Measurements from ENCODE around the gene LRP5.
"Not testable (repeated sequence)": the region's sequence is repeated elsewhere in the genome, so short reads cannot be mapped to it uniquely, and the experiment has no call there.

LRP5 gene

GRCh38 chr11:68469642-68470041 lies 157.3 kb downstream of the LRP5 start:
- DNase-seq (ENCODE audit: low read depth): no peak

- DNase-seq (ENCODE audit: low read depth): no peak
Observed at GRCh38 chr11:68470304-68470811, 158.0 kb downstream of the LRP5 start.

GRCh38 chr11:68471360-68472340 lies 159.3 kb downstream of the LRP5 start:
- DNase-seq (ENCODE audit: low read depth): peak; percentile 48

DNA sequence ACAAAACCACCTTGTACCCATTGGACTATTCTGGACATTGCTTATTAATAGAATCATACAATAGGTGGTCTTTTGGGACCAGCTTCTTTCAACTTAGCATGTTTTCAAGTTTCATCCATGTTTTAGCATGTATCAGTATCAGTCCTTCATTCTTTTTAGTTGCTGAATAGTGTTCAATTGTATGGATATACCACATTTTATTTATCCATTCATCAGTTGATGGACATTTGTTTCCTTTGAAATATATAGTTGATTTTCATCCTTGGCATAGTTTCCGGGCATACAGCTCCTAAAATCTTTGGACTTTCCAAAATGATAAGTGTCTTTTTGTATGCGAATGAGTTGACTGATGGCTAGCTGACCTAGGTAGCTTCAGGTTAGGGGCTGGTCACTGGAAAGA lies 160.4 kb downstream of the LRP5 start:
- DNase-seq (ENCODE audit: low read depth): no peak

GRCh38 chr11:68473693-68474092 lies 161.3 kb downstream of the LRP5 start:
- DNase-seq (ENCODE audit: low read depth): no peak

- not testable (repeated sequence) for DNase-seq (ENCODE audit: low read depth)
Observed at GRCh38 chr11:68475626-68476025, 163.2 kb downstream of the LRP5 start.

DNA sequence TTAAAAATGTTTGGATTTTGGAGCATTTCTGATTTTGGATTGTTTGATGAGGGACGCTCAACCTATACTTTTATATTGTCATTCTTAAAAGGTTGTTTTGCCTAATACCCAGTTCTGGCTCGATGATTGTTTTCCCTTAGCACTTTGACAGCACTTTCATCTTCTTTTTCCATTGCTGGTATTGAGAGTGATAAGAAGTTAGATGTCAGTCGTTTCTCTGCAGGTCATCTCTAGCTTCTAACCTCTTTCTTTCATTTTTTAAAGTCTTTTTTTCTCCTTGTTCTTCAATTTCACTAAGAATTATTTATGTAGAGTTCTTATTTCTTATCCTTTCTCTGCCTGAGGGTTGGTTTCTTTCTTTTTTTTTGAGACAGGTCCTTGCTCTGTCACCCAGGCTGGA lies 167.0 kb downstream of the LRP5 start:
- DNase-seq (ENCODE audit: low read depth): no peak

DNA sequence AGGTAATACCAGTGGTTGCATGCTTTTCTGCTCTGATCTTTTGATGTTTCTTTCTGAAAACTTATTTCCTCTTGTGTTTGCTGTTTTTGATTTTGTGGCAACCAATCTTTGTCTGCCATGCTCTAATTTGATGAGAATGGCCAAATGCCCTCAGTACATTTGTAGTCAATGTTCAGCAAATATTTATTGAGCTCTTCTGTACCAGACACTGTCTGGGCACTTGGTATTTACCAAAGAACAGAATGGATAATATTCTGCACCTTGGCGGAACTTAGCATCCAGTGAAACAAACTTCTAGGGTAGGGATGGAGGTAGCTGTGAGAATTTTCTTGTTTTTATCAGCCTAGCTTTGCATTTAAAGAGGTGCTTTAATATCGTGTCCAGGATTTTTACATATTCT lies 167.8 kb downstream of the LRP5 start:
- DNase-seq (ENCODE audit: low read depth): no peak

GRCh38 chr11:68480852-68481510 lies 168.6 kb downstream of the LRP5 start:
- DNase-seq (ENCODE audit: low read depth): no peak

DNA sequence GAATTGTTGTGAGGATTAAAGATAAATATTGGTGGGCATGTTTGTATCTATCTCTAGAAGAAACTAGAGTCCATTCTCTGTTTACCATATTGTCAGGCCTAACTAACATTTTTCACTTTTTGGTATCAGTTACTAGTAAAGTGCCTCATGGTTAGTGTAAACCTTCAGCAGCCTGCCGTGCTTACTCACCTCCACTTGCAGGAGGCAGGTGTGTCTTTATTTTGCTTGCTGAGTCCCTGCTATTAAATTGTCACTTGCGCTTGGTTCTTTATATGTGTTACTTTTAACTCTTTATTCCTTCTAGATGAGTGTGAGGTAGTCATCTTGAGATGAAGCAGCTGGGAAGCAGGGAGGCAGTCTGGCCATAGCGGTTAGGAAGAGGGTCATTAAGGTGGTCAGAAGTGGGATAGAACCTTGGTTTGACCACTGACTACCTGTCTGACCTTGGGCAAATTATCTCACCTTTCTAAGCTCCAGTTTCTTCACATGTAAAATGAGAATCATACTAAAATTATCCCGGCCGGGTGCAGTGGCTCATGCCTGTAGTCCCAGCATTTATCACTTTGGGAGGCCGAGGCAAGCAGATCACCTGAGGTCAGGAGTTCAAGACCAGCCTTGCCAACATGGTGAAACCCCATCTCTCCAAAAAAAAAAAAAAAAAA lies 169.3 kb downstream of the LRP5 start:
- DNase-seq (ENCODE audit: low read depth): no peak

DNA sequence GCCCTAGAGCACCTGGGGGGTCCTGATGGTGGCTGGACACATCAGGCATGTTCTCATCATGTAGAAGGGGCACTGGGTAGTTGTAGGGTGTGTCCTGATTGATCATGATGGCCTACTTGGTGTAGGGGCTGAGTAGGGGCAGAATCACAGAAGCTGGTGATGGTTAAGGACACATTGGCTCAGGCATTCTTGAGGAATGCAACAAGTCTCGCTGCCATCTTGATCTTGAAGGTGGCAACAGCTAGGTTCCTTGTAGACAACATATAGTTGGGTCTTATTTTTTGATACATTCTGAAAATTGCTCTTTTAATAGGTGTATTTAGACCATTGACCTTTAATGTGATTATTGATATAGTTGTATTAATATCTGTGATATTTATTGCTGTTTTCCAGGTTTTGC lies 176.2 kb downstream of the LRP5 start:
- DNase-seq (ENCODE audit: low read depth): no peak

DNA sequence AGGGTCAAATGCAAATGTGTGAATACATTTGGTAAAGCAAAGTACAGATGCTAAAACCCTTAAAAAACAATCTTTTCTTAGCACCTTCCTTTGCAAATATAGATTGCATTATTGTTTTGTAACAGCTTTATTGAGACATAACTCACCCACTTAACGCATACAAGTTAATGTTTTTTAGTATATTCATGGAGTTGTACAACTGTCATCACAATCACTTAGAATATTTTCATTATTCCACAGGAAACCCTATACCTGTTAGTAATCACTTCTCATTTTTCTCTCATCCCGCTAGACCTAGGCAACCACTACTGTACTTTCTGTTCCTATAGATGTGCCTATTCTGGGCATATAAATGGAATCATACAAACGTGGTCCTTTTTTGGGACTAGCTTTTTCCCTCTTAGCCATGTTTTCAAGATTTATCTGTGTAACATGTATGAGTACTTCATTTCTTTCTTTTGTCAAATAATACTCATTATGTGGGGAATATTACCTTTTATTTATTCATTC lies 182.9 kb downstream of the LRP5 start:
- no peak for DNase-seq (ENCODE audit: low read depth)

- DNase-seq (ENCODE audit: low read depth): no peak
Observed at GRCh38 chr11:68495872-68496271, 183.5 kb downstream of the LRP5 start.

GRCh38 chr11:68497761-68498160 lies 185.4 kb downstream of the LRP5 start:
- DNase-seq (ENCODE audit: low read depth): no peak

- DNase-seq (ENCODE audit: low read depth): no peak
Observed at GRCh38 chr11:68498321-68498720, 185.9 kb downstream of the LRP5 start.
